Mucosa of stomach (tissue), 1 donor: ENCODE data around the gene KRTAP5-2.

Experiments used
- H3K27me3 ChIP-seq: one replicate; pipeline ENCODE4 v1.7.0; 2013; ENCODE audit warnings: mild to moderate bottlenecking, low read length; ENCODE audit not compliant: control insufficient read depth, insufficient read depth
- H3K36me3 ChIP-seq: one replicate; pipeline ENCODE4 v1.7.0; 2013; ENCODE audit warnings: low read length; ENCODE audit not compliant: control insufficient read depth, insufficient read depth
- H3K4me1 ChIP-seq: one replicate; pipeline ENCODE4 v1.7.0; 2013; ENCODE audit warnings: mild to moderate bottlenecking, low read length; ENCODE audit not compliant: control insufficient read depth, insufficient read depth
- H3K4me3 ChIP-seq: one replicate; pipeline ENCODE4 v1.7.0; 2013; ENCODE audit warnings: low read length
- H3K9ac ChIP-seq: one replicate; pipeline ENCODE4 v1.7.0; 2013; ENCODE audit warnings: mild to moderate bottlenecking, low read length, moderate library complexity
- H3K9me3 ChIP-seq: one replicate; pipeline ENCODE4 v1.7.0; 2013; ENCODE audit warnings: mild to moderate bottlenecking, low read length, moderate library complexity; ENCODE audit not compliant: control insufficient read depth
- donor health status: Pancreatic carcinoma.

Gene KRTAP5-2

GRCh38 chr11:1553808-1554594, 44.1 kb downstream of the KRTAP5-2 start:
- Histone ChIP-seq H3K9ac (no peak overlapping the region), H3K36me3 (no peaks in the 10 kb centered on the region), H3K27me3 (peaks cover 4% of the 10 kb centered on the region), H3K4me3 (no peak overlapping the region), H3K9me3 (no peaks in the 10 kb centered on the region), H3K4me1 (peaks cover 30% of the 10 kb centered on the region)

DNA sequence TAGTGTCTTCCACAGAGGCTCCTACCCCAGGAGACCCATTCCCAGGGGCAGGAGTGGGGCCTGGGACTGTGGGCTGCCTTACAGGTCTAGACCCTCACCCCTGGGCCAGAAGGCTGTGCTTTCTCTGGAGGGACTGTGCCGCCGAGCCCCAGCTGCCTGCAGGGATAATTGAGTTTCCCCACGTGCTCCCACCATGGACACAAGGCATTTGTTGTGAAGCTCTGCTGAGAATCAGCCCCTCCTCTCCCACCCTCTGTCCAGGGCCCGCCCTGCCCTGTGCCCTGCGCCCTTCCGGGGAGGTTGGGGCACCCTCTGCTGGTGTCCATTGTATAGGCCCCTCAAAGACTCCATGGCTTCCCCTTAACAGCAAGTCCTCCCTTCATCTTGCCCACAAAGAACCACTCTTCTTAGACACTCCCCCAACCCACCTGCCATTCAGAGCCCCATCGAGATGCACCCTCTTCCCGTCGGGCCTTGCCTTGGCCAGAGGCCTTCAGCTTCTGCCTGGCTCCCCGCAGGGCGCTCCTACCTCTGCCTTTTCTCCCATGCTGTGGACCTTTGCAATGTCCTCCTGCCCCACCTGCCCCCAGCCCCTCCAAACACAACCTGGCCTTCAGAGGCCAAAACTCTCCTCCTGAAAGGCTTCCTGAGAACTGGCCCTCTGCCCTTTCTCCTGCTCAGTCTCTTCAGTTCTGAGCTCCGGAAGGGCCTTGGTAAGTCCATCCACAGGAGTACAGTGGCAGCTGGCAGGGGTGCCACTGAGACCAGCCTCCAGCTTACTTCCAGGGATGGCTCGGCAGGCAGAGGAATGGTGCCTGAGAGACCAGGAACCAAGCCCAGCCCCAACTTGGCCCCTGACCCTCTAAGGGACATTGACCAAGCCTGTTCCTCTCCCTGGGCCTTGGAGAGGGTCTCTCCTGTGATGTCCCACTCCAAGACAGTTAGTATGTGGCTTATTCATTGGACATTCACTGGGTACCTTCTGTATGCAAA, 48.5 kb downstream of the KRTAP5-2 start:
- Histone ChIP-seq H3K9me3 (no peaks in the 10 kb centered on the region), H3K4me1 (peaks cover 47% of the 10 kb centered on the region), H3K27me3 (peaks cover 42% of the 10 kb centered on the region), H3K4me3 (no peak overlapping the region), H3K36me3 (no peaks in the 10 kb centered on the region), H3K9ac (no peak overlapping the region)

DNA sequence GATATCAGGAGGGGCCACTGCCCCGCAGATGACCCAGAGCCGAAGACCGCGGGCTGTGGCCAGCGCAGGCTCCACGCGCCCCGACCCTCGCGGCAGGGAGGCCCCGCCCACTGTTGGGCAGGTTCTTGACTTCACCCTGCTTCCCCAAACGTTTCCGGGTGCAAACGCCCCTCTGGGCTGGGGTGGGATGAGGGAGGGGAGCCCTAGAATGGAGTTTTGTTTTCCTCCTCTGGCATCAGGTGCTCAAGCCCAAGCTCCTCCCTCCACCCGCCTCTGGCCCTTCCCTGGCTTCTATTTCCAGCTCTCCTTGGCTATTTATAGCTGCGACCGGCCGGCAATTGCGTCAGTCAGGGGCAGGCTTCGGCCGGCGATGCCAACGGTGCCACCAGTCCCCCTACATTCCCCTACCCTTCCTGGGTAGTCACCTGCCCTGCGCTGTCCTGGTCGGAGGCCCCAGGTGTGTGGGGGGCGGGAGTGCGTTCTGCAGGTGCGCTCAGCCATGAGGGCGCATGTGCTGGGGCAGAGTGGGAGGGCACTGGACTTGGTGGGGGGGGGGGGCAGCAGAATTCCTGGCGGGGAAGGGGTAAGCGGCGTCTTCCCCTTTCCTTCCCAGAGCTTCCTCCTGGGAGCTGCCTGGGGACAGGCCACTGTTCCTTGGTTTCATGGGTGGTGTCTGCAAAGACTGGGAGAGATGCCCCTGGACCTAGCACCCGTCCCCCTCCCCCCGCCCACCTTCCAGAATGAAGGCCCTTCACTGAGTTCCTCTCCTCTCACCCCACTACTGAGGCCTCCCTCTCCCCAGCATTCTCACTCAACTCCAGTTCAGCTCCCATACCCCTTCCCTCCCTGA, 49.6 kb downstream of the KRTAP5-2 start:
- Histone ChIP-seq H3K27me3 (peaks cover 42% of the 10 kb centered on the region), H3K4me1 (peaks cover 37% of the 10 kb centered on the region), H3K9me3 (no peaks in the 10 kb centered on the region), H3K4me3 (no peak overlapping the region), H3K9ac (peak overlapping the region; percentile 68), H3K36me3 (no peaks in the 10 kb centered on the region)

DNA sequence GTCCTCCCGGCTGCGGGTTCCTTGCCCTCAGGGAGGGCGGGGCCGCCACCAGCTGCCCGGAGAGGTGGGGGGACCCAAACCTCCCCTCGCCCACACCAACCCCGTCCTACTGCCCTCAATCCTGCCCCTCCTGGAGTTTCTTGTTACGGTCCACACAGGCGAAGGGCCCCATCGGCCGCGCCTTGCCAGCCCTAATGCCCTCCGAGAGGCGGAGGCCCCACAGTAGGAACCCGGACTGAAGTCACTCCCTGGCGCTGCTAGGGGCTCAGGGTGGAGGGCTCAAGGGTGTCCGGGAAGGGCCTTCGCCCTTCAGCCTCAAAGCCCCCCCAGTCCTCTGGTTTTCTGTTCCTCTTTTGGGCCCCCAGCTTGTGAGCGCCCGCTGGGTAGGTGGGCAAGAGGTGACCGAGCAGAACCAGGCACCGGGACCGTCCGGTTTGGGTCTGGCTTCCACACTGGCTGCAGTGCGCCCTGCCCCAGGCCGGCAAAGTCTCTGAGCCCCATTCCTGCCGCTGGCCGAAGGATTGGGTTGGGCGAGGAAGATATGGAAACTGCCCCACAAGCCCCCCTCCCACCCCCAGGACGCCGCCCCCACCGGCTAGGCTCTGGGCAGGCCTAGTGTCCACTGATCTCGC, 50.5 kb downstream of the KRTAP5-2 start:
- Histone ChIP-seq H3K36me3 (no peaks in the 10 kb centered on the region), H3K4me3 (no peak overlapping the region), H3K4me1 (peaks cover 37% of the 10 kb centered on the region), H3K9me3 (no peaks in the 10 kb centered on the region), H3K9ac (peak overlapping the region; percentile 68), H3K27me3 (peaks cover 42% of the 10 kb centered on the region)
